Spleen (tissue), 7 donors: ENCODE measurements around the gene YEATS2.

ENCODE experiments used
- CTCF ChIP-seq, 11 experiments: fragments of 200-600 bp in 7 of 11; fragments of 450-650 bp in 4 of 11; sonication (generic) in 4 of 11; IDR thresholded peaks in 8 of 11; conservative IDR thresholded peaks in 3 of 11; 1 replicate in 7 of 11; 2 replicates in 4 of 11; pipeline versions ENCODE4 v1.4.0 to v1.8.0; 2016 to 2021; ENCODE audit warnings: antibody characterized with exemption in 11 of 11, inconsistent platforms in 4 of 11, mild to moderate bottlenecking in 1 of 11
- POLR2A ChIP-seq, 3 donors: fragments of 450-650 bp; IDR thresholded peaks; one replicate each; pipeline ENCODE4 v1.5.1; 2017; ENCODE audit warnings: antibody characterized with exemption in 3 of 3, mild to moderate bottlenecking in 1 of 3
- donor health status: DM: no; HTN: no; CAD: no; lungs with moderate emphysema.
- donor health status: DM: no; HTN: no; CAD: no.
- donor health status: DM: no; HTN: no; CAD: no.

- TF ChIP-seq CTCF (IDR thresholded peaks at IDR 0.05 in 8 of 11, conservative IDR thresholded peaks at IDR 0.05 in 3 of 11) (no peak), POLR2A (IDR thresholded peaks at IDR 0.05) (no peak)
These were observed 111.7 kb downstream of the YEATS2 start for GRCh38 chr3:183809270-183809669.
